Measurements from ENCODE around the gene MIA. TPM values are rescaled to one million over a fixed set of nuclear protein-coding genes. Genes with fewer than 3 reads are reported as not detected.

MIA gene
- total and polyA plus RNA-seq, 10 donors: 1.5 to 14.2 (median 5.7) TPM; not detected in 6

- TF ChIP-seq POLR2A (IDR thresholded peaks at IDR 0.05) (no peak), POLR2AphosphoS5 (IDR thresholded peaks at IDR 0.05) (peak; percentile 54 to 82 (median 77))
- WGBS, 5 donors: 1 to 5% (median 2%) methylated on average over 28 to 40 of the region's 40 CpGs
- peak; percentile 95 for DNase-seq
- Histone ChIP-seq H3K4me3 (peak overlapping the region; percentile 77 to 96 (median 88)), H3K9me3 (no peaks in the 10 kb centered on the region), H3K27me3 (replicated peaks in 1 of 7) (no peaks in the 10 kb centered on the region), H3K4me1 (peaks cover 47 to 73% (median 59%) of the 10 kb centered on the region in 6 donors), H3K27ac (peak overlapping the region; percentile 86 to 99 (median 94)), H3K36me3 (peaks cover 0 to 61% (median 18%) of the 10 kb centered on the region in 6 donors)
- intact Hi-C loops (cut with DNase I; ENCODE audit: low total_unique reads): loop anchor here (10.0 kb wide), 1 partner anchor 45 kb away; the partner anchor contains the start of genes ACTMAP and SNRPA
These were observed 24.4 kb downstream of the MIA start for GRCh38 chr19:40799558-40800338.

GRCh38 chr19:40800339-40800996, 25.1 kb downstream of the MIA start:
- H3K27ac ChIP-seq: peak overlapping the region; percentile 86 to 99 (median 94)
- intact Hi-C loops (cut with DNase I; ENCODE audit: low total_unique reads): loop anchor here (10.0 kb wide), 1 partner anchor 46 kb away; the partner anchor contains the start of genes ACTMAP and SNRPA
- 47 to 78% (median 64%) methylated on average over 23 to 27 of the region's 27 CpGs for WGBS, 5 donors
- H3K27me3 ChIP-seq (replicated peaks in 1 of 7): no peaks in the 10 kb centered on the region
- H3K9me3 ChIP-seq: no peaks in the 10 kb centered on the region
- TF ChIP-seq POLR2A (IDR thresholded peaks at IDR 0.05) (no peak), CTCF (IDR thresholded peaks at IDR 0.05 in 8 of 11, conservative IDR thresholded peaks at IDR 0.05 in 3 of 11) (no peak), POLR2AphosphoS5 (IDR thresholded peaks at IDR 0.05) (no peak)
- peaks cover 0 to 66% (median 23%) of the 10 kb centered on the region in 6 donors for H3K36me3 ChIP-seq
- peak overlapping the region; percentile 77 to 96 (median 88) for H3K4me3 ChIP-seq
- peaks cover 54 to 80% (median 66%) of the 10 kb centered on the region in 6 donors for H3K4me1 ChIP-seq
- DNase-seq: peak; percentile 88

GRCh38 chr19:40800997-40801377, 25.7 kb downstream of the MIA start:
- Histone ChIP-seq H3K4me1 (peaks cover 59 to 85% (median 71%) of the 10 kb centered on the region in 6 donors), H3K27ac (peak overlapping the region; percentile 86 to 99 (median 94)), H3K9me3 (no peaks in the 10 kb centered on the region), H3K27me3 (replicated peaks in 1 of 7) (no peaks in the 10 kb centered on the region), H3K4me3 (peak overlapping the region; percentile 77 to 96 (median 88)), H3K36me3 (peaks cover 0 to 66% (median 26%) of the 10 kb centered on the region in 6 donors)
- WGBS, 5 donors: 61 to 80% (median 73%) methylated on average over 6 to 27 of the region's 27 CpGs
- DNase-seq: peak; percentile 86
- intact Hi-C loops (cut with DNase I; ENCODE audit: low total_unique reads): loop anchor here (10.0 kb wide), 1 partner anchor 46 kb away; the partner anchor contains the start of genes ACTMAP and SNRPA
- peak in 2 of 3 donors; percentile 49 to 76 for TF ChIP-seq POLR2AphosphoS5 (IDR thresholded peaks at IDR 0.05)
- TF ChIP-seq POLR2A (IDR thresholded peaks at IDR 0.05): no peak

GRCh38 chr19:40801426-40802299, 26.3 kb downstream of the MIA start:
- peak overlapping the region; percentile 86 to 99 (median 94) for H3K27ac ChIP-seq
- WGBS, 5 donors: 42 to 60% (median 48%) methylated on average over 12 to 13 of the region's 13 CpGs
- peaks cover 64 to 87% (median 78%) of the 10 kb centered on the region in 6 donors for H3K4me1 ChIP-seq

More at GRCh38 chr19:40801426-40802299, 26.3 kb downstream of the MIA start:
- Histone ChIP-seq H3K36me3 (peaks cover 0 to 66% (median 26%) of the 10 kb centered on the region in 6 donors), H3K27me3 (replicated peaks in 1 of 7) (no peaks in the 10 kb centered on the region), H3K4me3 (peak overlapping the region; percentile 77 to 96 (median 88)), H3K9me3 (no peaks in the 10 kb centered on the region)
- TF ChIP-seq POLR2AphosphoS5 (IDR thresholded peaks at IDR 0.05): peak in 1 of 3 donors; percentile 1
- TF ChIP-seq CTCF (IDR thresholded peaks at IDR 0.05 in 8 of 11, conservative IDR thresholded peaks at IDR 0.05 in 3 of 11): no peak
- no peak for TF ChIP-seq POLR2A (IDR thresholded peaks at IDR 0.05)
- intact Hi-C loops (cut with DNase I; ENCODE audit: low total_unique reads): loop anchor here (10.0 kb wide), 1 partner anchor 47 kb away; the partner anchor contains the start of genes ACTMAP and SNRPA
- no peak for DNase-seq
